Neural progenitor cell (in vitro differentiated cells): ENCODE results near the gene PPP5C.

Experiments
- EZH2 ChIP-seq: fragments of 200-600 bp; sonication (generic); IDR thresholded peaks from 2 replicates; pipeline ENCODE4 v1.6.1; 2017; ENCODE audit warnings: antibody characterized with exemption, mild to moderate bottlenecking, moderate library complexity
- TF ChIP-seq, protein P1 (sequence below): fragments of 200-600 bp; sonication (generic); IDR thresholded peaks from 2 replicates; pipeline ENCODE4 v1.5.1; 2017; ENCODE audit warnings: antibody characterized with exemption, mild to moderate bottlenecking

DNA sequence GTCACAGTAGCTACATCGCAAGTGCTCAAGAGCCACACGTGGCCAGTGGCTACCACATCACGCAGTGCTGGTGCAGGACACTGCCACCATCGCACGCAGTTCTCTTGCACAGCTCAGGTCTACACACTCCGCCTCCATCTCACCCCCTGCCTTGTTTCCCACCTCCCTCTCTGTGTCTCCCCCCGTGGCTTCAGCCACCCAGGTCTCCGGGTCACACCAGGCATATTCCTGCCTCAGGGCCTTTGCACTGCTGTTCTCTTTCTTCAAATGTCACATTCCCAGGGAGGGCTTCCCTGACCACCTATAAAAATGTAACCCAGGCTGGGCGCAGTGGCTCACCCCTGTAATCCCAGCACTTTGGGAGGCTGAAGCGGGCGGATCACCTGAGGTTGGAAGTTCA, 55.8 kb downstream of the PPP5C start:
- TF ChIP-seq, protein P1, sequence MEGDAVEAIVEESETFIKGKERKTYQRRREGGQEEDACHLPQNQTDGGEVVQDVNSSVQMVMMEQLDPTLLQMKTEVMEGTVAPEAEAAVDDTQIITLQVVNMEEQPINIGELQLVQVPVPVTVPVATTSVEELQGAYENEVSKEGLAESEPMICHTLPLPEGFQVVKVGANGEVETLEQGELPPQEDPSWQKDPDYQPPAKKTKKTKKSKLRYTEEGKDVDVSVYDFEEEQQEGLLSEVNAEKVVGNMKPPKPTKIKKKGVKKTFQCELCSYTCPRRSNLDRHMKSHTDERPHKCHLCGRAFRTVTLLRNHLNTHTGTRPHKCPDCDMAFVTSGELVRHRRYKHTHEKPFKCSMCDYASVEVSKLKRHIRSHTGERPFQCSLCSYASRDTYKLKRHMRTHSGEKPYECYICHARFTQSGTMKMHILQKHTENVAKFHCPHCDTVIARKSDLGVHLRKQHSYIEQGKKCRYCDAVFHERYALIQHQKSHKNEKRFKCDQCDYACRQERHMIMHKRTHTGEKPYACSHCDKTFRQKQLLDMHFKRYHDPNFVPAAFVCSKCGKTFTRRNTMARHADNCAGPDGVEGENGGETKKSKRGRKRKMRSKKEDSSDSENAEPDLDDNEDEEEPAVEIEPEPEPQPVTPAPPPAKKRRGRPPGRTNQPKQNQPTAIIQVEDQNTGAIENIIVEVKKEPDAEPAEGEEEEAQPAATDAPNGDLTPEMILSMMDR, result no peak
- no peak for TF ChIP-seq EZH2
